CD4-positive, alpha-beta T cell treated with Interleukin-15 for 1 hour (primary cell): ENCODE data around the gene OR4F3.
"Not testable (repeated sequence)": the region's sequence is repeated elsewhere in the genome, so short reads cannot be mapped to it uniquely, and the experiment has no call there.

Source experiments
- DNase-seq: peaks from one replicate; pipeline ENCODE4 v3.0.0-alpha.2; 2020

Gene OR4F3

GRCh38 chr5:181366968-181367367, at the start of gene OR4F3:
TSS of gene OR4F3 (plus strand) at chr5:181367268.
- DNase-seq = not testable (repeated sequence)
